Measurements from ENCODE around the gene KDM8.

KDM8 gene

GRCh38 chr16:27203507-27204311 is at the start of gene KDM8:
TSS of gene KDM8 (plus strand) at chr16:27203526. CDS start at chr16:27210124, 6,598 bp downstream.
- peak; percentile 96 to 100 (median 100) for DNase-seq

GRCh38 chr16:27154705-27155521 is 48.4 kb upstream of the KDM8 start:
- peak; percentile 20 to 68 (median 47) for DNase-seq

- DNase-seq: no peak
Measured at GRCh38 chr16:27156579-27156978, 46.7 kb upstream of the KDM8 start.

GRCh38 chr16:27161398-27161797 is 41.9 kb upstream of the KDM8 start:
- DNase-seq: no peak

GRCh38 chr16:27164352-27164751 is 39.0 kb upstream of the KDM8 start:
- DNase-seq: no peak

- DNase-seq: no peak
Measured at GRCh38 chr16:27165576-27165975, 37.8 kb upstream of the KDM8 start.

GRCh38 chr16:27168790-27169189 is 34.5 kb upstream of the KDM8 start:
- DNase-seq: no peak

- DNase-seq: peak; percentile 51 to 91 (median 77)
Measured at GRCh38 chr16:27169511-27170071, 33.7 kb upstream of the KDM8 start.

- no peak for DNase-seq
Measured at GRCh38 chr16:27171584-27171983, 31.7 kb upstream of the KDM8 start.

- peak in 4 of 6 experiments; percentile 22 to 67 (median 64) for DNase-seq
Measured at GRCh38 chr16:27174007-27174406, 29.3 kb upstream of the KDM8 start.

GRCh38 chr16:27174798-27175197 is 28.5 kb upstream of the KDM8 start:
- no peak for DNase-seq

GRCh38 chr16:27175888-27176287 is 27.4 kb upstream of the KDM8 start:
- DNase-seq: no peak

- DNase-seq: no peak
Measured at GRCh38 chr16:27177031-27177774, 26.1 kb upstream of the KDM8 start.

- DNase-seq: peak; percentile 76 to 91 (median 80)
Measured at GRCh38 chr16:27179500-27180072, 23.7 kb upstream of the KDM8 start.

- DNase-seq: no peak
Measured at GRCh38 chr16:27181019-27181790, 22.1 kb upstream of the KDM8 start.

- DNase-seq: no peak
Measured at GRCh38 chr16:27182906-27183405, 20.4 kb upstream of the KDM8 start.

GRCh38 chr16:27185776-27186130 is 17.6 kb upstream of the KDM8 start:
- DNase-seq: no peak

- DNase-seq: no peak
Measured at GRCh38 chr16:27188633-27189032, 14.7 kb upstream of the KDM8 start.

- DNase-seq: no peak
Measured at GRCh38 chr16:27189335-27189972, 13.9 kb upstream of the KDM8 start.

- no peak for DNase-seq
Measured at GRCh38 chr16:27190316-27190871, 12.9 kb upstream of the KDM8 start.

All from stimulated activated naive CD4-positive, alpha-beta T cell (primary cell).